ENCODE data around the gene TIPIN. TPM values are rescaled to one million over a fixed set of nuclear protein-coding genes. Genes with fewer than 3 reads are reported as not detected.

The TIPIN gene
- total RNA-seq, 1 experiment from 2014 or later = 16.1 TPM

- Mint-ChIP-seq H3K27ac (ENCODE audit: low read depth, unreplicated experiment) (no peak overlapping the region), H3K36me3 (ENCODE audit: insufficient read depth, unreplicated experiment) (peaks cover 6% of the 10 kb centered on the region), H3K9me3 (ENCODE audit: unreplicated experiment) (no peaks in the 10 kb centered on the region), H3K4me1 (ENCODE audit: insufficient read depth, unreplicated experiment) (peaks cover 46% of the 10 kb centered on the region), H3K4me3 (ENCODE audit: unreplicated experiment) (no peak overlapping the region), H3K27me3 (ENCODE audit: insufficient read depth, unreplicated experiment) (no peaks in the 10 kb centered on the region)
- intact Hi-C loops (cut with micrococcal nuclease) = no loop called here
- ChIA-PET CTCF (interaction anchor here (0.5 to 1.5 kb wide), 3 partner anchors 9 to 94 kb away, joined by 3 to 5 read pairs (median 3); no protein-coding TSS in a partner anchor), POLR2A (interaction anchor here (0.7 to 1.7 kb wide), 9 partner anchors 8 to 101 kb away, joined by 3 to 12 read pairs (median 3); partner anchors contain the start of genes MAP2K1 and ZWILCH)
- TF ChIP-seq CTCF (IDR thresholded peaks at IDR 0.05; ENCODE audit: unreplicated experiment) = no peak
- DNase-seq (ENCODE audit: unreplicated experiment) = no peak
- BruUV-seq (replicated peaks) = no TSS peak
Measured at GRCh38 chr15:66404532-66404931, 48.0 kb upstream of the TIPIN start.

GRCh38 chr15:66404122-66404521, 47.6 kb upstream of the TIPIN start:
- ChIA-PET POLR2A (interaction anchor here (0.6 to 1.7 kb wide), 5 partner anchors 9 to 55 kb away, joined by 3 to 10 read pairs (median 3); no protein-coding TSS in a partner anchor), CTCF (interaction anchor here (0.5 to 0.8 kb wide), 2 partner anchors 8 kb away, joined by 3 read pairs; no protein-coding TSS in a partner anchor)
- no peak for DNase-seq (ENCODE audit: unreplicated experiment)
- H3K27ac Mint-ChIP-seq (ENCODE audit: low read depth, unreplicated experiment) = no peak overlapping the region
- no peaks in the 10 kb centered on the region for H3K27me3 Mint-ChIP-seq (ENCODE audit: insufficient read depth, unreplicated experiment)
- H3K9me3 Mint-ChIP-seq (ENCODE audit: unreplicated experiment) = no peaks in the 10 kb centered on the region
- H3K4me3 Mint-ChIP-seq (ENCODE audit: unreplicated experiment) = no peak overlapping the region
- BruUV-seq (replicated peaks) = no TSS peak
- intact Hi-C loops (cut with micrococcal nuclease) = no loop called here
- TF ChIP-seq CTCF (IDR thresholded peaks at IDR 0.05; ENCODE audit: unreplicated experiment) = no peak
- peaks cover 10% of the 10 kb centered on the region for H3K36me3 Mint-ChIP-seq (ENCODE audit: insufficient read depth, unreplicated experiment)
- peaks cover 45% of the 10 kb centered on the region for H3K4me1 Mint-ChIP-seq (ENCODE audit: insufficient read depth, unreplicated experiment)

- Mint-ChIP-seq H3K27me3 (ENCODE audit: insufficient read depth, unreplicated experiment) (no peaks in the 10 kb centered on the region), H3K27ac (ENCODE audit: low read depth, unreplicated experiment) (no peak overlapping the region), H3K4me3 (ENCODE audit: unreplicated experiment) (no peak overlapping the region), H3K36me3 (ENCODE audit: insufficient read depth, unreplicated experiment) (peaks cover 14% of the 10 kb centered on the region), H3K4me1 (ENCODE audit: insufficient read depth, unreplicated experiment) (peaks cover 37% of the 10 kb centered on the region), H3K9me3 (ENCODE audit: unreplicated experiment) (no peaks in the 10 kb centered on the region)
- intact Hi-C loops (cut with micrococcal nuclease) = no loop called here
- ChIA-PET CTCF (interaction anchor here (0.8 kb wide), 1 partner anchor 9 kb away, joined by 3 read pairs; no protein-coding TSS in a partner anchor), POLR2A (interaction anchor here (0.6 to 1.7 kb wide), 5 partner anchors 16 to 95 kb away, joined by 3 to 10 read pairs (median 4); partner anchors contain the start of gene SNAPC5)
- DNase-seq (ENCODE audit: unreplicated experiment) = no peak
- no peak for TF ChIP-seq CTCF (IDR thresholded peaks at IDR 0.05; ENCODE audit: unreplicated experiment)
- BruUV-seq (replicated peaks) = no TSS peak
Measured at GRCh38 chr15:66403323-66403722, 46.8 kb upstream of the TIPIN start.

GRCh38 chr15:66402761-66403284, 46.3 kb upstream of the TIPIN start:
- no TSS peak for BruUV-seq (replicated peaks)
- ChIA-PET POLR2A (interaction anchor here (0.6 to 1.7 kb wide), 5 partner anchors 15 to 95 kb away, joined by 3 to 10 read pairs (median 4); partner anchors contain the start of gene SNAPC5), CTCF (interaction anchor here (0.7 kb wide), 1 partner anchor 58 kb away, joined by 3 read pairs; no protein-coding TSS in a partner anchor)
- no peak for TF ChIP-seq CTCF (IDR thresholded peaks at IDR 0.05; ENCODE audit: unreplicated experiment)
- Mint-ChIP-seq H3K9me3 (ENCODE audit: unreplicated experiment) (no peaks in the 10 kb centered on the region), H3K27me3 (ENCODE audit: insufficient read depth, unreplicated experiment) (no peaks in the 10 kb centered on the region), H3K27ac (ENCODE audit: low read depth, unreplicated experiment) (no peak overlapping the region), H3K36me3 (ENCODE audit: insufficient read depth, unreplicated experiment) (peaks cover 18% of the 10 kb centered on the region), H3K4me1 (ENCODE audit: insufficient read depth, unreplicated experiment) (peaks cover 32% of the 10 kb centered on the region), H3K4me3 (ENCODE audit: unreplicated experiment) (no peak overlapping the region)
- intact Hi-C loops (cut with micrococcal nuclease) = no loop called here
- no peak for DNase-seq (ENCODE audit: unreplicated experiment)

Data from MCF 10A (cell line).